Uterus (tissue), 2 donors: ENCODE measurements around the gene ERC2.

Source experiments
- POLR2A ChIP-seq, 2 donors: fragments of 450-650 bp; IDR thresholded peaks; one replicate each; pipeline ENCODE4 v1.6.1; 2016; ENCODE audit warnings: antibody characterized with exemption in 2 of 2, mild to moderate bottlenecking in 1 of 2, moderate library complexity in 1 of 2
- TF ChIP-seq, protein P1 (sequence below), 4 experiments: fragments of 200-600 bp in 2 of 4; fragments of 450-650 bp in 2 of 4; sonication (generic) in 2 of 4; IDR thresholded peaks; one replicate each; pipeline ENCODE4 v1.5.1; 2016 to 2019; ENCODE audit warnings: antibody characterized with exemption in 4 of 4, mild to moderate bottlenecking in 2 of 4, moderate library complexity in 1 of 4

- TF ChIP-seq, protein P1, sequence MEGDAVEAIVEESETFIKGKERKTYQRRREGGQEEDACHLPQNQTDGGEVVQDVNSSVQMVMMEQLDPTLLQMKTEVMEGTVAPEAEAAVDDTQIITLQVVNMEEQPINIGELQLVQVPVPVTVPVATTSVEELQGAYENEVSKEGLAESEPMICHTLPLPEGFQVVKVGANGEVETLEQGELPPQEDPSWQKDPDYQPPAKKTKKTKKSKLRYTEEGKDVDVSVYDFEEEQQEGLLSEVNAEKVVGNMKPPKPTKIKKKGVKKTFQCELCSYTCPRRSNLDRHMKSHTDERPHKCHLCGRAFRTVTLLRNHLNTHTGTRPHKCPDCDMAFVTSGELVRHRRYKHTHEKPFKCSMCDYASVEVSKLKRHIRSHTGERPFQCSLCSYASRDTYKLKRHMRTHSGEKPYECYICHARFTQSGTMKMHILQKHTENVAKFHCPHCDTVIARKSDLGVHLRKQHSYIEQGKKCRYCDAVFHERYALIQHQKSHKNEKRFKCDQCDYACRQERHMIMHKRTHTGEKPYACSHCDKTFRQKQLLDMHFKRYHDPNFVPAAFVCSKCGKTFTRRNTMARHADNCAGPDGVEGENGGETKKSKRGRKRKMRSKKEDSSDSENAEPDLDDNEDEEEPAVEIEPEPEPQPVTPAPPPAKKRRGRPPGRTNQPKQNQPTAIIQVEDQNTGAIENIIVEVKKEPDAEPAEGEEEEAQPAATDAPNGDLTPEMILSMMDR (IDR thresholded peaks at IDR 0.05) = no peak
- TF ChIP-seq POLR2A (IDR thresholded peaks at IDR 0.05) = no peak
Measured at GRCh38 chr3:55711646-55712045, 756.6 kb downstream of the ERC2 start.
